Stimulated activated CD8-positive, alpha-beta memory T cell treated with anti-CD3 and anti-CD28 coated beads, Interleukin-7, amount 100 ng/mL, for 4 hours (primary cell): ENCODE measurements around the gene TRIM56.
"Not testable (repeated sequence)": the region's sequence is repeated elsewhere in the genome, so short reads cannot be mapped to it uniquely, and the experiment has no call there.

ENCODE experiments used
- DNase-seq, 2 donors: peaks; one replicate each; pipeline ENCODE4 v3.0.0-alpha.2; 2020; ENCODE audit warnings: low read depth in 2 of 2

Gene TRIM56

DNA sequence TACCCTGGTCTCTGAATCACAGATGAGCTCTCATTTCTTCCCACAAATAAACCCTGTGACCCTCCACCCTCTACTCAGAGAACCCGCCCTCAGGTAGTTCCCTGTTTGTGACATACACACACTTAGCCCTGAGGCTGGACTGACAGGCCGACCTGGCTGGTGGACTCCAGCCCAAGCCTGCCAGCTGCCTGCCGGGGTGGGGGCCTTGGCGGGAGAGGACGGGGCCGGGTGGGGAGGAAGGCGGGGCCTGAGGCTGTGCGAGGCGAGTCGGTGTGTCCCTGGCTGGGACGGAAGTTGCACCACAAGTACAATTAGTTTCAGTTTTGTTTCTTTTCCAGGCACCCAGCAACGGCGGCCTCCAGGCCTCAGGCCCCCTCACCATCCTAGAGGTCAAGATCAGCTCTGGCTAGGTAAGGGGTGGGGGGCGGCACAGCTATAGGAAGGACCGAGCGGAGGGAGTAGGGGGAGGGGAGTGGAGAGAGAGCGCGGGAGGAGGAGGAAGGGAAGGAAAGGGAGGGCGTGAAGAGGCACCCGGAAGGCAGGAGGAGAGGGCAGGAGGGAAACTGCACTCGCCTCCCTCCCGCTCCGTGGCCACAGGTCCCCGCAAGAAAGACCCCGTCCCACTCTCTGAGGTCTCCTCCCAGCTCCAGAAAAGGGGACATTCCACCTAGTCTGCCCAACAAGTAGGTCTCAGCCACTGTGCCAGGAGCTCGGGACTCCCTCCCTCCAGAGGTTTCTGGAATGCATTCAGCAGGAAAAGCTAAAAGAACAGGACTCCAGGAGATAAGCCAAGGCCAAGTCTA, at the start of gene TRIM56:
TSS of gene TRIM56 (plus strand) at position 320 of the 803 bp plus-strand sequence. CDS start 1,832 bp downstream, outside the sequence.
- peak; percentile 65 to 74 for DNase-seq

DNA sequence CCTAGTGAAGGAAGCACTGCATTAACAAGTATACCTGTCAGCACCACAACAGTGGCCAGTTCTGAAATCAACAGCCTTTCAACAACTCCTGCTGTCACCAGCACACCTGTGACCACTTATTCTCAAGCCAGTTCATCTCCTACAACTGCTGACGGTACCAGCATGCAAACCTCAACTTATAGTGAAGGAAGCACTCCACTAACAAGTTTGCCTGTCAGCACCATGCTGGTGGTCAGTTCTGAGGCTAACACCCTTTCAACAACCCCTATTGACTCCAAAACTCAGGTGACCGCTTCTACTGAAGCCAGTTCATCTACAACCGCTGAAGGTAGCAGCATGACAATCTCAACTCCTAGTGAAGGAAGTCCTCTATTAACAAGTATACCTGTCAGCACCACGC, 49.3 kb upstream of the TRIM56 start:
- no peak for DNase-seq

DNA sequence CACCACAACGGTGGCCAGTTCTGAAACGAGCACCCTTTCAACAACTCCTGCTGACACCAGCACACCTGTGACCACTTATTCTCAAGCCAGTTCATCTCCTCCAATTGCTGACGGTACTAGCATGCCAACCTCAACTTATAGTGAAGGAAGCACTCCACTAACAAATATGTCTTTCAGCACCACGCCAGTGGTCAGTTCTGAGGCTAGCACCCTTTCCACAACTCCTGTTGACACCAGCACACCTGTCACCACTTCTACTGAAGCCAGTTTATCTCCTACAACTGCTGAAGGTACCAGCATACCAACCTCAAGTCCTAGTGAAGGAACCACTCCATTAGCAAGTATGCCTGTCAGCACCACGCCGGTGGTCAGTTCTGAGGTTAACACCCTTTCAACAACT, 44.0 kb upstream of the TRIM56 start:
- not testable (repeated sequence) for DNase-seq

DNA sequence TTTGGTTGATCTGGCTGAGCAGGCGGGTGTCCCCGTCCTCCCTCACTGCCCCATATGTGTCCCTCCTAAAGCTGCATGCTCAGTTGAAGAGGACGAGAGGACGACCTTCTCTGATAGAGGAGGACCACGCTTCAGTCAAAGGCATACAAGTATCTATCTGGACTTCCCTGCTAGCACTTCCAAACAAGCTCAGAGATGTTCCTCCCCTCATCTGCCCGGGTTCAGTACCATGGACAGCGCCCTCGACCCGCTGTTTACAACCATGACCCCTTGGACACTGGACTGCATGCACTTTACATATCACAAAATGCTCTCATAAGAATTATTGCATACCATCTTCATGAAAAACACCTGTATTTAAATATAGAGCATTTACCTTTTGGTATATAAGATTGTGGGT, 26.9 kb upstream of the TRIM56 start:
- peak; percentile 13 to 25 for DNase-seq

DNA sequence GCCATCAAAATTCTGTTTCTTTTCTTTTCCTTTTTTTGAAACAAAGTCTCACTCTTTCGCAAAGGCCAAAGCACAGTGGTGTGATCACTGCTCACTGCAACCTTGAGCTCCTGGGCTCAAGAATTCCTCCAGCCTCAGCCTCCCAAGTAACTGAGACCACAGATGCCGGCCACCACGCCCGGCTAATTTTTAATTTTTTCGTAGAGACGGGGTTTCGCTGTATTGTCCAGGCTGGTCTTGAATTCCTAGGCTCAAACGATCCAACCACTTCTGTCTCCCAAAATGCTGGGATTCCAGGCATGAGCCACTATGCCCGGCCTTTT, 25.7 kb upstream of the TRIM56 start:
- no peak for DNase-seq

GRCh38 chr7:101060992-101061391, 24.3 kb upstream of the TRIM56 start:
- no peak for DNase-seq

DNA sequence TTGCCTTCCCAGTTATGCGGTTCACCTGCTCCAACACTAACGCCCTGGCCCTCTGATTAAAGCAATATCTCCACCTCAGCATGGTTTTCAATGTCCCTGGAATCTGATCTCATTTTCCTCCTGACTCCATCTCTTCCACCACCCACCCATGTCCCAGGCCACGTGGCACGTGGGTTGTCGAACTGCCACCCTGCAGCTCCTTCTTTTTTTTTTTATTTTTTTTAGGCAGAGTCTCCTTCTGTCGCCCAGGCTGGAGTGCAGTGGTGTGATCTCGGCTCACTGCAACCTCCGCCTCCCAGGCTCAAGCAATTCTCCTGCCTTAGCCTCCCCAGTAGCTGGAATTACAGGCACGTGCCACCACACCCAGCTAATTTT, 21.1 kb upstream of the TRIM56 start:
- not testable (repeated sequence) for DNase-seq

- not testable (repeated sequence) for DNase-seq
Observed at GRCh38 chr7:101065162-101065561, 20.1 kb upstream of the TRIM56 start.

GRCh38 chr7:101066141-101066832, 19.0 kb upstream of the TRIM56 start:
- no peak for DNase-seq

- DNase-seq: no peak
Observed at GRCh38 chr7:101066833-101067177, 18.5 kb upstream of the TRIM56 start.

DNA sequence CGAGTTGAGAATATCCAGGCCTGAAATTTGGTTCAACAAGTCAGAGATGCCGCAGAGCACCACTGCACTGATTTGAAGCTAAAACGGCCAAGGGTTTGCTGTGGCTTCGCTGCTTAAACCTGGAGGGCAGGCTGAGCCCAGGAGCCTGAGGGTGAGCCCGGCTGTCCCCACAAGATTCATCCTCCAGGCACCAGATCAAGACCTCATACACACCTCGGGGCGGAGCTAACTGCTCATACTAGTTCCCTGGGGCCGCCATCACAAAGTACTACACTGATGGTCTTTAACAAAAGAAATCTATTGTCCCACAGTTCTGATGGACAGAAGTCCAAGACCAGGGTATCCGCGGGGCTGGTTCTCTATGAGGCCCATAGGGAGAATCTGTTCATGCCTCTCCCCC, 16.9 kb upstream of the TRIM56 start:
- DNase-seq: no peak

DNA sequence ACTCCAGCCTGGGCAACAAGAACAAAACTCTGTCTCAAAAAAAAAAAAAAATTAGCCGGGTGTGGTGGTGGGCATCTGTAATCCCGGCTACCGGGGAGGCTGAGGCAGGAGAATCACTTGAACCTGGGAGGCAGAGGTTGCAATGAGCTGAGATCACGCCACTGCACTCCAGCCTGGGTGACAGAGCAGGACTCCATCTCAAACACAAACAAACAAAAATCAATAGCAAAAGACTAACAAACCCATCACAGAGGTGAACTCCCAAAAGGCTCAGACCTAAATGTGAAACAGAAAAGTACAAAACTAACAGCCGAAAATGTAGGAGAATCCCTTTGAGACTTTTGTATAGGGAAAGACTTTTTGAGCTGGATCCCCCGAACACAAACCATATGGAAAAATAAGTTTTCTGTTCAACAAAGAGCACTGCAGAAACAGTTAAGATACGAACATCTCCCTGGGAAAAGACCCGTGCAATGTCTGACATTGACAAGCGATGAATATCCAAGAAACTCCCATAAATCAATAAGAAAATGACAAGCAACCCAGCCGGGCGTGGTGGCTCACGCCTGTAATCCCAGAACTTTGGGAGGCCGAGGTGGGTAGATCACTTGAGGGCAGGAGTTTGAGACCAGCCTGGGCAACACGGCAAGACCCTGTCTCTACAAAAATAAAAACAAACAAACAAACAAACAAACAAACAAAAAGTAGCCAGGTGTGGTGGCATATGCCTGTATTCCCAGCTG, 13.7 kb upstream of the TRIM56 start:
- not testable (repeated sequence) for DNase-seq

- no peak for DNase-seq
Observed at GRCh38 chr7:101075646-101076045, 9.6 kb upstream of the TRIM56 start.

DNA sequence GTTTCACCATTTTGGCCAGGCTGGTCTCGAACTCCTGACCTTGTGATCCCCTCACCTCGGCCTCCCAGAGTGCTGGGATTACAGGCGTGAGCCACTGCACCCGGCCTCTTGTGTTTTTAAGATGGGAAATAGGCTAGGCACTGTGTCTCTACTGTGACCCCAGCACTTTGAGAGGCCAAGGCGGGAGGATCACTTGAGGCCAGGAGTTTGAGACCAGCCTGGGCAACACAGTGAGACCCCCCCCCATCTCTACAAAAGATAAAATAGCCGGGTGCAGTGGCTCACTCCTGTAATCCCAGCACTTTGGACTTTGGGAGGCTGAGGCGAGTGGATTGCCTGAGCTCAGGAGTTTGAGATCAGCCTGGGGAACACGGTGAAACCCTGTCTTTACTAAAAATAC, 9.1 kb upstream of the TRIM56 start:
- DNase-seq: not testable (repeated sequence)

DNA sequence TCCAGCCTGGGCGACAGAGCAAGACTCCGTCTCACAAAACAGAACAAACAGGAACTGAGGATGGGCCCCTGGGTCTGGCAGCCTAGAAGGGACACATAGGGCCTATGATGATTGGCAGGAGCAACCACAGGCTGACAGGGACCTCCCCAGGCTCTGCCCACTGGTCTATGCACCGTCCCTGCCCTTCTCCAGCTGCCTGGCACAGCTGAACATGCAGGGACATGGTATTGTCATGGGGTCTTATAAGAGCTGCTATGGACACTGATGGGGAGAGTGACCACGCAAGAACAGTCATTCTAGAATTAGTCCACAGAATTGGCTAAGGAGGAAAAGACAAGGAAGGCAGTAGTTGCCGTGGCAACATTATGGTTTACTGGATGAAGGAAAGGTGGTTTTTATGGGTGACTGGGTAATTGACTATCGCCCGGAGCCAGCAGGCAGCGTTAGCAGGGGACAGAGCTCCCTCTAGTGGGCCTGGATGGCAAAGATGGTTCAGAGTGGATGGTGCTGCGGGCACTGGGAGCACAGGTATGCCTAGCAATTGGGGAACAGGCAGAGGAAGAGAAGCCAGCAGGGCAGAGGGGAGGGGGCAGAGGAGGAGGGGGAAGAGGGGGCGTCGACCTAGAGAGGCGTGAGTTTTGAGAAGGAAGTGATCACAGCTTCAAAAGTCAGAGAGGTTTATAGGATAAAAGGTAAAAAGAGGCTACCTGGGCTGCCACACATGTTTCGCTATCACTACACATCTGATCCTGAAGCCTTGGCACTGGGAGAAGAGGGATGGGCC, 7.8 kb upstream of the TRIM56 start:
- peak; percentile 68 to 76 for DNase-seq

GRCh38 chr7:101081432-101081831, 3.8 kb upstream of the TRIM56 start:
- no peak for DNase-seq

DNA sequence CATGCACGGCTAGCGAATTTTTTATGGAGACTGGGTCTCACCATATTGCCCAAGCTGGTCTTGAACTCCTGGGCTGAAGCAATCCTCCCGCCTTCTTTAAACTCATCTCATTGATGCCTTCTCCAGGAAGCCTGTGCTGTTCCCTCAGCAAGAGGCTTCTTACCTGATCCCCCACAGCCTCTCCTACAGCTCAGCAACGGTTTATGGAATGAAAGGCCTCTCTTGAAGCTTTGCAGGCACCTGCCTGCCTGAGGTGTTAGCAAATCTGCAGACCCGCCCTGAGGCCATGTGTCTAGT, 468 bp upstream of the TRIM56 start:
- no peak for DNase-seq

GRCh38 chr7:101087334-101088068, 2.2 kb downstream of the TRIM56 start:
- no peak for DNase-seq

GRCh38 chr7:101088069-101088425, 2.8 kb downstream of the TRIM56 start:
- no peak for DNase-seq

DNA sequence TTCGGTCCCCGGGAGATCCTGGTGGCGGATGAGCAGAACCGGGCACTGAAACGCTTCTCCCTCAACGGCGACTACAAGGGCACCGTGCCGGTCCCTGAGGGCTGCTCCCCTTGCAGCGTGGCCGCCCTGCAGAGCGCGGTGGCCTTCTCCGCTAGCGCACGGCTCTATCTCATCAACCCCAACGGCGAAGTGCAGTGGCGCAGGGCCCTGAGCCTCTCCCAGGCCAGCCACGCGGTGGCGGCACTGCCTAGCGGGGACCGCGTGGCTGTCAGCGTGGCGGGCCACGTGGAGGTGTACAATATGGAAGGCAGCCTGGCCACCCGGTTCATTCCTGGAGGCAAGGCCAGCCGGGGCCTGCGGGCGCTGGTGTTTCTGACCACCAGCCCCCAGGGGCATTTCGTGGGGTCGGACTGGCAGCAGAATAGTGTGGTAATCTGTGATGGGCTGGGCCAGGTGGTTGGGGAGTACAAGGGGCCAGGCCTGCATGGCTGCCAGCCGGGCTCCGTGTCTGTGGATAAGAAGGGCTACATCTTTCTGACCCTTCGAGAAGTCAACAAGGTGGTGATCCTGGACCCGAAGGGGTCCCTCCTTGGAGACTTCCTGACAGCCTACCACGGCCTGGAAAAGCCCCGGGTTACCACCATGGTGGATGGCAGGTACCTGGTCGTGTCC, 3.7 kb downstream of the TRIM56 start:
- DNase-seq: no peak

DNA sequence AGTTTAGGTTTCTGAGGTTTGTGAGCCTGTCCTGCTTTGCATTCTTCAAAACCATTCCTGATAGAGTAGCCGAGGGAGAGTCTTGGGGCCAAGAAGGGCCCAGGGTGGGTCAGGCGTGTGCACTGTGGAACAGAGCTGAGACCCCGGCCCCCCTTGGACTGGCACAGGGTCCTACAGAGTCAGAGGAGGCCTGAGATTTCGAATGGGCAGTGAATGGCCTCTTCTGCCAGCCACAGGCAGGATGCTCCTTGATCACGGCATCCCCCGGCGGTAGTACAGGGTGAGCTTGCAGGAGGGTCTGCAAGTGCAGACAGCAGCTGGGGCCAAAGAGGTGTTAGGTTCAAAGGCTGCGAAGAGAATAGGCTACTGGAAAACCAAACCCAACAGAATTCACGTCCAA, 4.6 kb downstream of the TRIM56 start:
- DNase-seq: no peak
